NB4 (cell line): Measurements from ENCODE around the gene MYB.

Source experiments
- MYC ChIP-seq: IDR thresholded peaks from 2 replicates; pipeline ENCODE4 v1.6.1; 2011; ENCODE audit warnings: low read depth, low read length
- POLR2A ChIP-seq: IDR thresholded peaks from 2 replicates; pipeline ENCODE4 v1.6.1; 2011; ENCODE audit warnings: mild to moderate bottlenecking; ENCODE audit not compliant: insufficient read length; ENCODE audit errors: extremely low read depth
- TF ChIP-seq, protein P1 (sequence below): IDR thresholded peaks from one replicate; pipeline ENCODE4 v1.5.1; 2012; ENCODE audit warnings: low read depth, low read length
- TF ChIP-seq, protein P2 (sequence below): IDR thresholded peaks from 2 replicates; pipeline ENCODE4 v1.6.1; 2011; ENCODE audit warnings: low read depth, low read length

DNA sequence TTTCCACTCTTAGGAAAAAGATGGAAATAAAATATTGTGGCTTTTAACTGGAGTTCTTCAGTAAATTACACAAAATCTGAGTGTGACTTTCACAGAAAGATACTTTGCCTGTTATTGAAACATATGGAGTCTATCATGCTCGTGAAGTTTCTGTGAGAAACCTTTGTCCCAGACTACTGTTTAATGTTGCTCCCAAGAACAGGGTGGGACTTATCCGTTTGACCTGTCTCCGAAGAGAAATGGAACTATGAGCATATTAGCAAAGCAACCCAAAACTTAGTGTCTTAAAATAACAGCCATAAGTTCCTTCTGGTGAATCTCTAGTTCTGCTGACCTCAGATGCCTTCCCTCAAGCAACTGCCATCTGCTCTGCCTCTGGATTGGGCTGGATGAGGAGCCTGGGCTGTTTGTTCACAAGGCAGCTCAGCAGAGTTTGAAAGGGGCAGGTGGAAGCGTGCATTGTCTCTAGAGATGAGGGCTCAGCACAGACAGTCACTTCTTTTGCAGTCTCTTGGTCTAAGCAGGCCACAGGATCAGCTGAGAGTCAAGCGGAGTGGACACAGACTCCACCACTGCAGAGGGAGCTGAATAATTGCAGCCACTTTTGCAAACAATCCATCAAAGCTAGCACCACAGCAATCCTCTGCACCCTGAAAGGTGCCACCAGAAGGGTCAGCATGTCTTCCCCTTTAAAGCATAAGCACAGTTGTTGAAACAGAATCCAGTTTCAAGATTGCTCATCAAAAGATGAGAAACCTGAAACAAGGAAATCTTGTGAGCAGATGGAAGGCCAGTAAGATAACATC, 52.8 kb downstream of the MYB start:
- TF ChIP-seq, protein P1, sequence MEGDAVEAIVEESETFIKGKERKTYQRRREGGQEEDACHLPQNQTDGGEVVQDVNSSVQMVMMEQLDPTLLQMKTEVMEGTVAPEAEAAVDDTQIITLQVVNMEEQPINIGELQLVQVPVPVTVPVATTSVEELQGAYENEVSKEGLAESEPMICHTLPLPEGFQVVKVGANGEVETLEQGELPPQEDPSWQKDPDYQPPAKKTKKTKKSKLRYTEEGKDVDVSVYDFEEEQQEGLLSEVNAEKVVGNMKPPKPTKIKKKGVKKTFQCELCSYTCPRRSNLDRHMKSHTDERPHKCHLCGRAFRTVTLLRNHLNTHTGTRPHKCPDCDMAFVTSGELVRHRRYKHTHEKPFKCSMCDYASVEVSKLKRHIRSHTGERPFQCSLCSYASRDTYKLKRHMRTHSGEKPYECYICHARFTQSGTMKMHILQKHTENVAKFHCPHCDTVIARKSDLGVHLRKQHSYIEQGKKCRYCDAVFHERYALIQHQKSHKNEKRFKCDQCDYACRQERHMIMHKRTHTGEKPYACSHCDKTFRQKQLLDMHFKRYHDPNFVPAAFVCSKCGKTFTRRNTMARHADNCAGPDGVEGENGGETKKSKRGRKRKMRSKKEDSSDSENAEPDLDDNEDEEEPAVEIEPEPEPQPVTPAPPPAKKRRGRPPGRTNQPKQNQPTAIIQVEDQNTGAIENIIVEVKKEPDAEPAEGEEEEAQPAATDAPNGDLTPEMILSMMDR = no peak
- no peak for TF ChIP-seq POLR2A
- TF ChIP-seq MYC = no peak
- TF ChIP-seq, protein P2, sequence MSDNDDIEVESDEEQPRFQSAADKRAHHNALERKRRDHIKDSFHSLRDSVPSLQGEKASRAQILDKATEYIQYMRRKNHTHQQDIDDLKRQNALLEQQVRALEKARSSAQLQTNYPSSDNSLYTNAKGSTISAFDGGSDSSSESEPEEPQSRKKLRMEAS = 0 out of 2 replicates have a peak, but pooled peaks have one; percentile 18
